Breast epithelium (tissue), 4 donors: ENCODE results near the gene DOCK11. TPM values are rescaled to one million over a fixed set of nuclear protein-coding genes. Genes with fewer than 3 reads are reported as not detected.

Experiments
- DNase-seq, 2 donors: peaks; one replicate each; pipeline ENCODE4 v3.0.0-alpha.2; 2019; ENCODE audit warnings: low spot score in 2 of 2
- H3K27ac ChIP-seq, 2 donors: fragments of 200-600 bp; sonication (generic) in 1 of 2; one replicate each; pipeline ENCODE4 v1.5.1; 2016 to 2019; ENCODE audit warnings: mild to moderate bottlenecking in 1 of 2
- H3K27me3 ChIP-seq, 2 donors: fragments of 200-600 bp; sonication (generic) in 1 of 2; one replicate each; pipeline versions ENCODE4 v1.5.1 to v1.6.0; 2017 to 2019; ENCODE audit warnings: control low read depth in 1 of 2, mild to moderate bottlenecking in 1 of 2
- H3K36me3 ChIP-seq: fragments of 200-600 bp; one replicate; pipeline ENCODE4 v1.5.1; 2019
- H3K4me1 ChIP-seq, 2 donors: fragments of 200-600 bp; sonication (generic); one replicate each; pipeline ENCODE4 v1.5.1; 2016 to 2019; ENCODE audit warnings: control low read depth in 1 of 2
- H3K4me3 ChIP-seq, 3 donors: fragments of 200-600 bp; sonication (generic); 1 replicate in 2 of 3; 2 replicates in 1 of 3; pipeline ENCODE4 v1.5.1; 2016 to 2019; ENCODE audit warnings: mild to moderate bottlenecking in 3 of 3, moderate library complexity in 2 of 3
- H3K9me3 ChIP-seq, 2 donors: fragments of 200-600 bp; sonication (generic) in 1 of 2; one replicate each; pipeline ENCODE4 v1.5.1; 2016 to 2019; ENCODE audit warnings: control low read depth in 1 of 2
- CTCF ChIP-seq, 3 donors: fragments of 450-650 bp; IDR thresholded peaks; one replicate each; pipeline ENCODE4 v1.5.1; 2016 to 2017; ENCODE audit warnings: antibody characterized with exemption in 3 of 3, mild to moderate bottlenecking in 3 of 3, moderate library complexity in 3 of 3
- POLR2A ChIP-seq: fragments of 450-650 bp; IDR thresholded peaks from one replicate; pipeline ENCODE4 v1.6.1; 2016; ENCODE audit warnings: antibody characterized with exemption, mild to moderate bottlenecking, moderate library complexity
- POLR2AphosphoS5 ChIP-seq, 3 donors: sonication (generic); formaldehyde crosslinking; IDR thresholded peaks; one replicate each; pipeline ENCODE4 v1.6.1; 2017; ENCODE audit warnings: antibody characterized with exemption in 3 of 3
- intact Hi-C: fragments of 100-400 bp; cut with DNase I; formaldehyde crosslinking; loops from one replicate; pipeline ENCODE4 v1.15.1; 2023; ENCODE audit warnings: low total_unique reads
- total RNA-seq, 3 donors: library from RNA; depleted of rRNA; stranded (reverse); fragments of >200 nt; gene quantifications; one replicate each; pipeline ENCODE4 v1.1.0, GENCODE V29; 2016

The DOCK11 gene
- total RNA-seq, 3 donors from 2014 or later, result 25.3 to 138 (median 26.9) TPM

GRCh38 chrX:118588715-118589114, 93.1 kb downstream of the DOCK11 start:
- no peak for TF ChIP-seq CTCF (IDR thresholded peaks at IDR 0.05)
- no peak for TF ChIP-seq POLR2AphosphoS5 (IDR thresholded peaks at IDR 0.05)
- TF ChIP-seq POLR2A, result no peak
- Histone ChIP-seq H3K4me1 (no peaks in the 10 kb centered on the region), H3K36me3 (no peaks in the 10 kb centered on the region), H3K27me3 (peaks cover 0 to 8% of the 10 kb centered on the region in 2 donors), H3K4me3 (no peak overlapping the region), H3K9me3 (no peaks in the 10 kb centered on the region), H3K27ac (no peak overlapping the region)
- intact Hi-C loops, result no loop called here
- DNase-seq, result no peak

DNA sequence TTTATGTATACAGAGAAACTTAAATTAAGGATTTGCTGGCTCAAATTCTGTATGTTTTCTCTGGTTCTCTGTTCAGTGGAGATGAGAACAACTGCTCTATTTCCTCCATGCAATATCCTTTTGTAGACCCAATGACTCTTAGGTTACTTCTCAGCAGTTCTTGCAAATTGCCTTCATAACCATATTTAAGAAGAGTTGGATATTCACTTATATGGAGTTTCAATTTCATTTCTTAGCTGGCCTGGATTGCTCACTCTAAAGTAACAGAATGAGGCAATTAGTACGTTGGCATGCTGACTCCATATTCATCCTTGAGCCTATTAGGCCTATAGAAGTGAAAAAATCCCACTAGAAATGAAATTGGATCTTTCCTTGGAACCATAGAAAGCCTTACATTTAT, 93.6 kb downstream of the DOCK11 start:
- intact Hi-C loops, result no loop called here

GRCh38 chrX:118593407-118593806, 97.8 kb downstream of the DOCK11 start:
- intact Hi-C loops, result no loop called here
- TF ChIP-seq POLR2A (no peak), CTCF (IDR thresholded peaks at IDR 0.05) (no peak), POLR2AphosphoS5 (IDR thresholded peaks at IDR 0.05) (no peak)
- Histone ChIP-seq H3K9me3 (no peaks in the 10 kb centered on the region), H3K4me3 (no peak overlapping the region), H3K27ac (no peak overlapping the region), H3K27me3 (peaks cover 0 to 16% of the 10 kb centered on the region in 2 donors), H3K36me3 (no peaks in the 10 kb centered on the region), H3K4me1 (no peaks in the 10 kb centered on the region)
- DNase-seq, result no peak

More for the DNA sequence above, 93.6 kb downstream of the DOCK11 start:
- no peaks in the 10 kb centered on the region for H3K4me1 ChIP-seq
- H3K4me3 ChIP-seq, result no peak overlapping the region
- TF ChIP-seq POLR2AphosphoS5 (IDR thresholded peaks at IDR 0.05), result no peak
- TF ChIP-seq POLR2A, result no peak
- TF ChIP-seq CTCF (IDR thresholded peaks at IDR 0.05), result no peak
- no peak overlapping the region for H3K27ac ChIP-seq
- H3K36me3 ChIP-seq, result no peaks in the 10 kb centered on the region
- no peaks in the 10 kb centered on the region for H3K9me3 ChIP-seq
- H3K27me3 ChIP-seq, result peaks cover 0 to 8% of the 10 kb centered on the region in 2 donors
- no peak for DNase-seq

DNA sequence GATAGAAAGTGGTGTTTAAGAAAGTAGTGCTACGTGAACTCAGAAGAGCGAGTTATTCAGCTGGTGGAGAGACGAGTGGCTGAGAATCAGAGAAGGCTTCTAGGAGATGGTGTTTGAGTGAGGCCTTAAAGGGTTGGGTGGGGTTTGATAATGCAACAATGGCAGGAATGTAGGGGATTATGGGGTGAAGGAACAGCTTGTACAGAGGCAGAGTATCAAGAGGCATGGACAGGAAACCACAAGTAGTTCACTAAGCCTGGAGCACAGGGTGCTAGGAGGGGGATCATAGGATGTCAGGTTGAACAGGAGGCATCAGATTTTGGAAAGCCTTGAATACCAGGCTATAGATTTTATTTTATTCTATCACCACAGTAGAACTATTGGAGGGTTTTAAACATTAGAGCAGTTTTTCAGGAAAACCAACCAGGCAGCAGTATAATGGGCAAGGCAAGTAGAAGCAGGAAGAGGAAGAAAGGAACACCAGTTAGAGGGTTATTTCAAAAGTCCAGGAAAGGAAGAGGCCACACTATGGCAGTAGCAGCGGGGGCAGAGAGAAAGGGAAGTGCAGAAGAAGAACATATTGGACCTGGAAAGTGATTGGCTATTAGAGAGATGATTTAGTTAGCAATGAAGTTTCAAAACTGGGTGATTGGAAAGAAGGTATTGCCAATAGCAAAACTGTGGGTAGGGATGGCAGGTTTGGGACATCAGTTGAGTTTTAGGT, 99.2 kb downstream of the DOCK11 start:
- H3K36me3 ChIP-seq, result no peaks in the 10 kb centered on the region
- no peak overlapping the region for H3K27ac ChIP-seq
- TF ChIP-seq CTCF (IDR thresholded peaks at IDR 0.05) (no peak), POLR2AphosphoS5 (IDR thresholded peaks at IDR 0.05) (no peak), POLR2A (no peak)
- no peak overlapping the region for H3K4me3 ChIP-seq
- no peaks in the 10 kb centered on the region for H3K9me3 ChIP-seq
- DNase-seq, result no peak
- no peaks in the 10 kb centered on the region for H3K4me1 ChIP-seq
- intact Hi-C loops, result no loop called here
- peaks cover 0 to 16% of the 10 kb centered on the region in 2 donors for H3K27me3 ChIP-seq

- Histone ChIP-seq H3K27me3 (peaks cover 0 to 16% of the 10 kb centered on the region in 2 donors), H3K4me1 (no peaks in the 10 kb centered on the region), H3K27ac (no peak overlapping the region), H3K4me3 (no peak overlapping the region), H3K9me3 (no peaks in the 10 kb centered on the region), H3K36me3 (no peaks in the 10 kb centered on the region)
- intact Hi-C loops, result no loop called here
- DNase-seq, result no peak
- TF ChIP-seq CTCF (IDR thresholded peaks at IDR 0.05) (no peak), POLR2AphosphoS5 (IDR thresholded peaks at IDR 0.05) (no peak), POLR2A (no peak)
These were observed 100.0 kb downstream of the DOCK11 start for GRCh38 chrX:118595501-118596042.
